Erythroblast (primary cell): ENCODE data around the gene PIM3.

ENCODE experiments used
- GATA1 ChIP-seq: IDR thresholded peaks from 2 replicates; pipeline ENCODE4 v1.6.1; 2011; ENCODE audit warnings: low read depth, mild to moderate bottlenecking, control low read depth, low read length, moderate library complexity
- POLR2A ChIP-seq: IDR thresholded peaks from 2 replicates; pipeline ENCODE4 v1.6.1; 2011; ENCODE audit warnings: mild to moderate bottlenecking, low read length

DNA sequence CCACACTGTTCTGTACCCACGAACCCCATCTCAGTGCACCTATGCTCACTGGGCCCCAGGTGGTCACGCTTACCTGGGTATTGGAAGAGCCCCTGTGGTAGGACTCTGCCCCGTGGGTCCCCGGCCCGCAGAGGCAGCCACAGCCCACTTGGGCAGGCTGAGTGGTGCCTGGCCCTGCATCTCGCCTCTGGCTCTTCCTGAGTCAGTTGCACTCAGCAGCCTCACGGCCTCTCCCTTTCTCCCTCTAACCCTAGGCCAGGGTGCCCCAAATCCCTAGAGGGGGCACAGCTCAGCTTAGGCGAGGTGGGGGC, 32.4 kb upstream of the PIM3 start:
- TF ChIP-seq POLR2A (no peak), GATA1 (no peak)
